ENCODE results near the gene KIF26B.

GRCh38 chr1:245276445-245276844 lies 121.7 kb downstream of the KIF26B start:
- TF ChIP-seq PATZ1 (CRISPR knock-in tag; IDR thresholded peaks at IDR 0.05; ENCODE audit: borderline replicate concordance) (no peak), ZFP30 (CRISPR knock-in tag; IDR thresholded peaks at IDR 0.05) (no peak), ZFP3 (CRISPR knock-in tag; IDR thresholded peaks at IDR 0.05) (no peak), BACH2 (CRISPR knock-in tag; IDR thresholded peaks at IDR 0.05; ENCODE audit: borderline replicate concordance) (no peak), OSR1 (CRISPR knock-in tag; IDR thresholded peaks at IDR 0.05) (no peak), TCF4 (CRISPR knock-in tag; IDR thresholded peaks at IDR 0.05; ENCODE audit: borderline replicate concordance) (no peak), CSDC2 (CRISPR knock-in tag; IDR thresholded peaks at IDR 0.05) (no peak), ESRRG (CRISPR knock-in tag; IDR thresholded peaks at IDR 0.05) (no peak), CREB5 (CRISPR knock-in tag; IDR thresholded peaks at IDR 0.05; ENCODE audit: low read depth) (no peak), TSHZ2 (CRISPR knock-in tag; IDR thresholded peaks at IDR 0.05) (no peak), SNAI2 (CRISPR knock-in tag; IDR thresholded peaks at IDR 0.05) (no peak), POU6F1 (CRISPR knock-in tag; IDR thresholded peaks at IDR 0.05; ENCODE audit: borderline replicate concordance, low read depth) (no peak)

Measured in SK-N-SH treated with all-trans-retinoic acid at 6 μM for 48 hours (cell line).